ENCODE results near the gene SATB1. TPM values are rescaled to one million over a fixed set of nuclear protein-coding genes. Genes with fewer than 3 reads are reported as not detected.

Gene SATB1
- total and polyA plus RNA-seq, 2 experiments from 2014 or later: 17.4 to 28.9 TPM

DNA sequence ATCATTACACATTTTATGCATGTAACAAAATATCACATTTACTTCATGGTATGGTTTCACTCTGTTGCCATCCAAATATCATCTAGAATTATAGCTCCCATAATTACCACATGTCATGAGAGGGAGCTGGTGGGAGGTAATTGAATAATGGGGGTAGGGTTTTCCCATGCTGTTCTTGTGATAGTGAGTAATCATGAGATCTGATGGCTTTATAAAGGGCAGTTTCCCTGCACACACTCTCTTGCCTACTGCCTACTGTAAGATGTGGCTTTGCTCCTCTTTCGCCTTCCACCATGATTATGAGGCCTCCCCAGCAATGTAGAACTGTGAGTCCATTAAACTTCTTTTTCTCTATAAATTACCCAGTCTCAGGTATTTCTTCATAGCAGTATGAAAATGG lies 123.4 kb downstream of the SATB1 start (continued):
- TF ChIP-seq, protein P1, sequence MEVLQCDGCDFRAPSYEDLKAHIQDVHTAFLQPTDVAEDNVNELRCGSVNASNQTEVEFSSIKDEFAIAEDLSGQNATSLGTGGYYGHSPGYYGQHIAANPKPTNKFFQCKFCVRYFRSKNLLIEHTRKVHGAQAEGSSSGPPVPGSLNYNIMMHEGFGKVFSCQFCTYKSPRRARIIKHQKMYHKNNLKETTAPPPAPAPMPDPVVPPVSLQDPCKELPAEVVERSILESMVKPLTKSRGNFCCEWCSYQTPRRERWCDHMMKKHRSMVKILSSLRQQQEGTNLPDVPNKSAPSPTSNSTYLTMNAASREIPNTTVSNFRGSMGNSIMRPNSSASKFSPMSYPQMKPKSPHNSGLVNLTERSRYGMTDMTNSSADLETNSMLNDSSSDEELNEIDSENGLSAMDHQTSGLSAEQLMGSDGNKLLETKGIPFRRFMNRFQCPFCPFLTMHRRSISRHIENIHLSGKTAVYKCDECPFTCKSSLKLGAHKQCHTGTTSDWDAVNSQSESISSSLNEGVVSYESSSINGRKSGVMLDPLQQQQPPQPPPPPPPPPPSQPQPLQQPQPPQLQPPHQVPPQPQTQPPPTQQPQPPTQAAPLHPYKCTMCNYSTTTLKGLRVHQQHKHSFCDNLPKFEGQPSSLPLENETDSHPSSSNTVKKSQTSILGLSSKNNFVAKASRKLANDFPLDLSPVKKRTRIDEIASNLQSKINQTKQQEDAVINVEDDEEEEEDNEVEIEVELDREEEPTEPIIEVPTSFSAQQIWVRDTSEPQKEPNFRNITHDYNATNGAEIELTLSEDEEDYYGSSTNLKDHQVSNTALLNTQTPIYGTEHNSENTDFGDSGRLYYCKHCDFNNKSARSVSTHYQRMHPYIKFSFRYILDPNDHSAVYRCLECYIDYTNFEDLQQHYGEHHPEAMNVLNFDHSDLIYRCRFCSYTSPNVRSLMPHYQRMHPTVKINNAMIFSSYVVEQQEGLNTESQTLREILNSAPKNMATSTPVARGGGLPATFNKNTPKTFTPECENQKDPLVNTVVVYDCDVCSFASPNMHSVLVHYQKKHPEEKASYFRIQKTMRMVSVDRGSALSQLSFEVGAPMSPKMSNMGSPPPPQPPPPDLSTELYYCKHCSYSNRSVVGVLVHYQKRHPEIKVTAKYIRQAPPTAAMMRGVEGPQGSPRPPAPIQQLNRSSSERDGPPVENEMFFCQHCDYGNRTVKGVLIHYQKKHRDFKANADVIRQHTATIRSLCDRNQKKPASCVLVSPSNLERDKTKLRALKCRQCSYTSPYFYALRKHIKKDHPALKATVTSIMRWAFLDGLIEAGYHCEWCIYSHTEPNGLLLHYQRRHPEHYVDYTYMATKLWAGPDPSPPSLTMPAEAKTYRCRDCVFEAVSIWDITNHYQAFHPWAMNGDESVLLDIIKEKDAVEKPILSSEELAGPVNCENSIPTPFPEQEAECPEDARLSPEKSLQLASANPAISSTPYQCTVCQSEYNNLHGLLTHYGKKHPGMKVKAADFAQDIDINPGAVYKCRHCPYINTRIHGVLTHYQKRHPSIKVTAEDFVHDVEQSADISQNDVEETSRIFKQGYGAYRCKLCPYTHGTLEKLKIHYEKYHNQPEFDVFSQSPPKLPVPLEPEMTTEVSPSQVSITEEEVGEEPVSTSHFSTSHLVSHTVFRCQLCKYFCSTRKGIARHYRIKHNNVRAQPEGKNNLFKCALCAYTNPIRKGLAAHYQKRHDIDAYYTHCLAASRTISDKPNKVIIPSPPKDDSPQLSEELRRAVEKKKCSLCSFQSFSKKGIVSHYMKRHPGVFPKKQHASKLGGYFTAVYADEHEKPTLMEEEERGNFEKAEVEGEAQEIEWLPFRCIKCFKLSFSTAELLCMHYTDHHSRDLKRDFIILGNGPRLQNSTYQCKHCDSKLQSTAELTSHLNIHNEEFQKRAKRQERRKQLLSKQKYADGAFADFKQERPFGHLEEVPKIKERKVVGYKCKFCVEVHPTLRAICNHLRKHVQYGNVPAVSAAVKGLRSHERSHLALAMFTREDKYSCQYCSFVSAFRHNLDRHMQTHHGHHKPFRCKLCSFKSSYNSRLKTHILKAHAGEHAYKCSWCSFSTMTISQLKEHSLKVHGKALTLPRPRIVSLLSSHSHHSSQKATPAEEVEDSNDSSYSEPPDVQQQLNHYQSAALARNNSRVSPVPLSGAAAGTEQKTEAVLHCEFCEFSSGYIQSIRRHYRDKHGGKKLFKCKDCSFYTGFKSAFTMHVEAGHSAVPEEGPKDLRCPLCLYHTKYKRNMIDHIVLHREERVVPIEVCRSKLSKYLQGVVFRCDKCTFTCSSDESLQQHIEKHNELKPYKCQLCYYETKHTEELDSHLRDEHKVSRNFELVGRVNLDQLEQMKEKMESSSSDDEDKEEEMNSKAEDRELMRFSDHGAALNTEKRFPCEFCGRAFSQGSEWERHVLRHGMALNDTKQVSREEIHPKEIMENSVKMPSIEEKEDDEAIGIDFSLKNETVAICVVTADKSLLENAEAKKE (CRISPR knock-in tag; IDR thresholded peaks at IDR 0.05): no peak
- TF ChIP-seq, protein P2, sequence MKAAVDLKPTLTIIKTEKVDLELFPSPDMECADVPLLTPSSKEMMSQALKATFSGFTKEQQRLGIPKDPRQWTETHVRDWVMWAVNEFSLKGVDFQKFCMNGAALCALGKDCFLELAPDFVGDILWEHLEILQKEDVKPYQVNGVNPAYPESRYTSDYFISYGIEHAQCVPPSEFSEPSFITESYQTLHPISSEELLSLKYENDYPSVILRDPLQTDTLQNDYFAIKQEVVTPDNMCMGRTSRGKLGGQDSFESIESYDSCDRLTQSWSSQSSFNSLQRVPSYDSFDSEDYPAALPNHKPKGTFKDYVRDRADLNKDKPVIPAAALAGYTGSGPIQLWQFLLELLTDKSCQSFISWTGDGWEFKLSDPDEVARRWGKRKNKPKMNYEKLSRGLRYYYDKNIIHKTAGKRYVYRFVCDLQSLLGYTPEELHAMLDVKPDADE (IDR thresholded peaks at IDR 0.05): no peak
- no peak for TF ChIP-seq STAT1 (IDR thresholded peaks at IDR 0.05; ENCODE audit: unreplicated experiment)
- TF ChIP-seq ZNF331 (CRISPR knock-in tag; IDR thresholded peaks at IDR 0.05; ENCODE audit: low read depth): no peak
- TF ChIP-seq JUNB (IDR thresholded peaks at IDR 0.05; ENCODE audit: unreplicated experiment): no peak
- TF ChIP-seq EZH2 (IDR thresholded peaks at IDR 0.05; ENCODE audit: low read depth, unreplicated experiment): no peak

DNA sequence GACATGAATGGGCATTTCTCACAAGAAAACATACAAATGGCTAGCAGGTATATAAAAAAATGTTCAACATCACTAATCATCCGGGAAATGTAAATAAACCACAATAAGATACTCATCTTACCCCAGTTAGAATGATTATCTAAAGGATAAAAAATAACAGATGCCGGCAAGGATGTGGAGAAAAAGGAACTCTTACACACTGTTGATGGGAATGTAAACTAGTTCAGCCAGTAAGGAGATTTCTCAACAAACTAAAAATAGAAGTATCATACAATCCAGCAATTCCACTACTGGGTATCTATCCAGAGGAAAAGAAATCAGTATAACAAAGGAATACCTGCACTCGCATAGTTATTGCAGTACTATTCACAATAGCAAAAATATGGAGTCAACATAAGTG lies 124.2 kb downstream of the SATB1 start:
- Histone ChIP-seq H3F3A (replicated peaks; ENCODE audit: low read depth) (no peaks in the 10 kb centered on the region), H3K4me1 (ENCODE audit: insufficient read depth) (no peaks in the 10 kb centered on the region), H3K79me2 (replicated peaks; ENCODE audit: insufficient read depth) (no peaks in the 10 kb centered on the region), H3K4me2 (no peak overlapping the region), H3K27me3 (ENCODE audit: insufficient read depth) (no peaks in the 10 kb centered on the region), H4K20me1 (replicated peaks; ENCODE audit: insufficient read depth) (no peaks in the 10 kb centered on the region), H3K4me3 (no peak overlapping the region), H3K9me2 (ENCODE audit: insufficient read depth) (0 out of 2 replicates have a peak, but pooled peaks cover 3% of the 10 kb centered on the region), H2AFZ (no peak overlapping the region), H3K36me3 (ENCODE audit: insufficient read depth) (no peaks in the 10 kb centered on the region), H3K27ac (ENCODE audit: low read depth) (no peak overlapping the region)
- no peak for DNase-seq (ENCODE audit: low spot score)
- peaks cover 13% of the 10 kb centered on the region; the same call in 2 of the 3 replicates for H3K36me3 Mint-ChIP-seq (ENCODE audit: low read depth)
- ATAC-seq: no peak
- no peaks in the 10 kb centered on the region for H3K4me1 Mint-ChIP-seq
- peaks cover 13% of the 10 kb centered on the region; the same call in 2 of the 3 replicates for H3K9me3 Mint-ChIP-seq
- no peak overlapping the region for H3K4me3 Mint-ChIP-seq
- H3K27ac Mint-ChIP-seq: no peak overlapping the region
- no peaks in the 10 kb centered on the region for H3K27me3 Mint-ChIP-seq (ENCODE audit: insufficient read depth, low read depth, poor library complexity)
- TF ChIP-seq, protein P2 (IDR thresholded peaks at IDR 0.05): no peak
- TF ChIP-seq, protein P3, sequence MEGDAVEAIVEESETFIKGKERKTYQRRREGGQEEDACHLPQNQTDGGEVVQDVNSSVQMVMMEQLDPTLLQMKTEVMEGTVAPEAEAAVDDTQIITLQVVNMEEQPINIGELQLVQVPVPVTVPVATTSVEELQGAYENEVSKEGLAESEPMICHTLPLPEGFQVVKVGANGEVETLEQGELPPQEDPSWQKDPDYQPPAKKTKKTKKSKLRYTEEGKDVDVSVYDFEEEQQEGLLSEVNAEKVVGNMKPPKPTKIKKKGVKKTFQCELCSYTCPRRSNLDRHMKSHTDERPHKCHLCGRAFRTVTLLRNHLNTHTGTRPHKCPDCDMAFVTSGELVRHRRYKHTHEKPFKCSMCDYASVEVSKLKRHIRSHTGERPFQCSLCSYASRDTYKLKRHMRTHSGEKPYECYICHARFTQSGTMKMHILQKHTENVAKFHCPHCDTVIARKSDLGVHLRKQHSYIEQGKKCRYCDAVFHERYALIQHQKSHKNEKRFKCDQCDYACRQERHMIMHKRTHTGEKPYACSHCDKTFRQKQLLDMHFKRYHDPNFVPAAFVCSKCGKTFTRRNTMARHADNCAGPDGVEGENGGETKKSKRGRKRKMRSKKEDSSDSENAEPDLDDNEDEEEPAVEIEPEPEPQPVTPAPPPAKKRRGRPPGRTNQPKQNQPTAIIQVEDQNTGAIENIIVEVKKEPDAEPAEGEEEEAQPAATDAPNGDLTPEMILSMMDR (conservative IDR thresholded peaks at IDR 0.05; ENCODE audit: low read depth in 2 of 2): no peak
- TF ChIP-seq STAT1 (IDR thresholded peaks at IDR 0.05; ENCODE audit: unreplicated experiment): no peak
- no peak for TF ChIP-seq POLR2AphosphoS5 (IDR thresholded peaks at IDR 0.05; ENCODE audit: low read depth)
